GM12874 (cell line): ENCODE results near the gene CEBPG.

Source experiments
- TF ChIP-seq, protein P1 (sequence below): IDR thresholded peaks from 2 replicates; pipeline ENCODE4 v1.5.1; 2011; ENCODE audit warnings: low read depth, mild to moderate bottlenecking, control low read depth, low read length, moderate library complexity; ENCODE audit not compliant: insufficient read depth

Gene CEBPG

DNA sequence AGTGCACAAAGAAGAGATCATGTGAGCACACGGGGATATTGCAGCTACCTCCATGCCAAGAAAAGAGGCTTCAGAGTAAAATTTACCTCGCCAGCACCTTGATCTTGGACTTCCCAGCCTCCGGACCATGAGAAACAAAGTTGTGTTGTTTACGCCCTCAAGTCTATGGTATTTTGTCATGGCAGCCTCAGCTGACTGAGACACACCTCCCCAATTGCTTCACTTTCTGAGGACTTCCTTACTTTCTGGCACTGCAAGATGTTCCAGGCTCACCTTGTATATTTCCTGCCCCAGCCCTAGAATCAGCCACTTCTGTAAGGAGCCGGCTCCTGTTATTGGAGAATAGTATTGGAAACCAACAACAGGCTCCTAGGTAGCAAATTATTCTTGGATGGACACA lies 6.6 kb upstream of the CEBPG start:
- TF ChIP-seq, protein P1, sequence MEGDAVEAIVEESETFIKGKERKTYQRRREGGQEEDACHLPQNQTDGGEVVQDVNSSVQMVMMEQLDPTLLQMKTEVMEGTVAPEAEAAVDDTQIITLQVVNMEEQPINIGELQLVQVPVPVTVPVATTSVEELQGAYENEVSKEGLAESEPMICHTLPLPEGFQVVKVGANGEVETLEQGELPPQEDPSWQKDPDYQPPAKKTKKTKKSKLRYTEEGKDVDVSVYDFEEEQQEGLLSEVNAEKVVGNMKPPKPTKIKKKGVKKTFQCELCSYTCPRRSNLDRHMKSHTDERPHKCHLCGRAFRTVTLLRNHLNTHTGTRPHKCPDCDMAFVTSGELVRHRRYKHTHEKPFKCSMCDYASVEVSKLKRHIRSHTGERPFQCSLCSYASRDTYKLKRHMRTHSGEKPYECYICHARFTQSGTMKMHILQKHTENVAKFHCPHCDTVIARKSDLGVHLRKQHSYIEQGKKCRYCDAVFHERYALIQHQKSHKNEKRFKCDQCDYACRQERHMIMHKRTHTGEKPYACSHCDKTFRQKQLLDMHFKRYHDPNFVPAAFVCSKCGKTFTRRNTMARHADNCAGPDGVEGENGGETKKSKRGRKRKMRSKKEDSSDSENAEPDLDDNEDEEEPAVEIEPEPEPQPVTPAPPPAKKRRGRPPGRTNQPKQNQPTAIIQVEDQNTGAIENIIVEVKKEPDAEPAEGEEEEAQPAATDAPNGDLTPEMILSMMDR: no peak

DNA sequence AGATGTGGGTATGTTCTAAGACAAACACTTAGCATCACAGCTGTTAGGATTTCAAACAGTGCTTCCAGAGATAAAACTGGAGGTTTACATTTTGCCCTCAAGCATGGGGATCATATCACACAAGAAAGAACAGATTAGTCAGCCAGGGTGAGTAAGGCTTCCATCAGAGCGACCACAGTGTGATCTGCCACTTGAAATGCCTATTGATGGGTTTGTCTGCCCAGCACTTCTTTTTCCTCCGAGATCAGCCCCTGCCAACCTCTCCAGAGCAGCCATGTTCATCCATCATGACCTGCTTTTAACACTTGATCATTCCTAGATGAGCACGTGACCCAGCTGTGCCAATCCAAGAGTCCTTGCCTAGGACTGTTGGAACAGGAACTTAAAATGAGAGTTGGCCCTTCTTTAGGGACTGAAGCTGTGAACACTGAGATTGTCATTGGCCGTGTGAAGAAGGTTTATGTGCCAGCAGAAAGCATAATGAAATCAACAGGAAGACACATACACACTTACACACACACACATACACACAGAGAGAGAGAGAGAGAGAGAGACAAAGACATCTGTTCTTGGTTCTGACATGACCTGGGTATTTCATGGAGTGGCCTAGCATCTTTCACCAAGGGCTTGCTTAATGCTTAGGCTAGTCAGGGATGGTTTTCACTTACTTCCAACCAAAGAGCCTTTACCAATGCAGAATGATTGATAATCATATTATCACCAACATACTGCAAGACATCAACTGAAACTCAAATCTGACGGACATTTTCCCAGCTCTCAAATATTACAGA lies 5.2 kb upstream of the CEBPG start:
- TF ChIP-seq, protein P1: no peak

DNA sequence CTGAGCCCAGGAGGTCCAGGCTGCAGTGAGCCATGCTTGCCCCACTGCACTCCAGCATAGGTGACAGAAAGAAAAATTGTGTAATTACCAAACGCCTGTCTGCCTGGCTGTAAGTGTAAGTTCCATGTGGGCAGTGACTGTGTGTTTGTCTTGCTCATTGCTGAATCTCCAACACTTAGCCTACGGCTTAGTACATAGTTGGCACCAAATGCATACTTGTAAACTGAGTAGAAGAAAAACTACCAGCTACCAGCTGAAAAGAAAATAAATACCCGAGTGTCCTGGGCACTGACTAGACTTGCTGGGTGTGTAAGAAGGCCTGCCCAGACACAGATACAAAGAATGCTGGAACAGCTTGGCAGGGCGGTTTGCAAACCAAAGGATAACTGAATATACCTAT lies 2.7 kb upstream of the CEBPG start:
- TF ChIP-seq, protein P1: no peak

DNA sequence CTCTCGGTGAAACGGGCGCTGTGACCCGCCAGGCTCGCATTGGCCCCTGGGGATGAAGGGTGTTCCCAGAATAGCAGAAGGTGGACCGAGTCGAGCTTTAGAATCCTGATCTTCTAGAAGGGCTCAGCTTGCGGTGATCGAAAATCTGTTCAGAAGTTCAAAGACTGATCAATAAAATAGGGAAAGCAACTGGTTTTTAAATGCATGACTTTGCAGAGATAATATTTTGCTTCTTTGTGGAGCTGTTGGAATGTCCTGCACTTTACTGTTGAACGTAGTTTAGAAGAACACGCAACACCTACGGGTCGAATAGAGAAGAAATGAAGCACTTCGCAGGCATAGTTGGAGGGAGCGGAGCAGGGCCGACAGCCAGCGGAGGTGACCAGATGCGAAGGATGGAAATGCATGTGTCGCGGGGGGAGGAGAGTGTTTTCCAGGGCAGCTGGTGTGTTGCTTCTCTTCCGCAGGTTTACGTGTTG lies 766 bp downstream of the CEBPG start:
- TF ChIP-seq, protein P1: peak; percentile 27; the same call in 1 of the 2 replicates

DNA sequence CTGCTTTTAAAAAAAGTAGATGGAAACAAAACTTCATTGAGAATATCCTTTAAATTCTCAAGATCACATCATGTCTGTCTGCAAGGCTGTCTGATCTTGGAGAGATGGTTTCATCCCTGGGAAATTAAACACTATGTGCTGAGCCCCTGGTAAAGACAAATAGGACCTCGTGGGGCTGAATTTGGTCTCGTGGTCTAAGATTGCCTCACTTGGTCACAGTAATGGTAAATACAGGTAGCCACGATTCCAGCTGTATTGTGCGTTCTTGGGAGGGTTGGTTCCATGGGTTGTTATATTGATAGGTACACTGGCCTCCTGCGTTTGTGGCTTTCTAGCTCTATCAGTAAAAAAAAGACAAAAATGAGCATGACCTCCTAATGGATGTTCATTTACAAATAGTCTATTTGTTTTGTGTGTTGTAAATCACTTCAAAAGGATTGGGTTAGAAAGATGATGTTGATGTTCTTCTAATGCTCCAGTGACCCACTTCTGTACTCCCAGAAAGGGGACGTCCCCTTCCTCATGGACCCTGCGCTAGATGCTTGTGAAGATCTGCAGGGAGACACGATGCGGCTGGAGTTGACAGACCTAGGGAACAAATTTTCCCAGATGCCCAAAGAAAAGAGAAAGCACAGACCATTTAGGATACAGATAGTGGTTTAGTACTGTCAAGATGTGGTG lies 1.8 kb downstream of the CEBPG start:
- TF ChIP-seq, protein P1: no peak

DNA sequence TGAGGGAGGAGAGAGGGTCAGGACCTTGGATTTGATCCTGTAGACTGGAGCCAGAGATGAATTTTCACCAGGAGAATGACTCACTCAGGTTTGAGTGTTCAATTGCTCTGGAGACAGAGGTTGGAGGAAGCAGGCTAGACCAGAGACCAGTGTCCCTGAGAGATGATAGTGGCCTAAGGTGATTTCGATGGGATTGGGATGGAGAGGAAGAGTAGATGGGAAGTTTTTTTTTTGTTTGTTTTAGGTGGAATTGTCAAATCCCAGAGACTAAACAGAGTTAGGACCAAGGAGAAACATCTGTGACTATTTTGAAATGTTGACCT lies 2.3 kb downstream of the CEBPG start:
- TF ChIP-seq, protein P1: no peak

DNA sequence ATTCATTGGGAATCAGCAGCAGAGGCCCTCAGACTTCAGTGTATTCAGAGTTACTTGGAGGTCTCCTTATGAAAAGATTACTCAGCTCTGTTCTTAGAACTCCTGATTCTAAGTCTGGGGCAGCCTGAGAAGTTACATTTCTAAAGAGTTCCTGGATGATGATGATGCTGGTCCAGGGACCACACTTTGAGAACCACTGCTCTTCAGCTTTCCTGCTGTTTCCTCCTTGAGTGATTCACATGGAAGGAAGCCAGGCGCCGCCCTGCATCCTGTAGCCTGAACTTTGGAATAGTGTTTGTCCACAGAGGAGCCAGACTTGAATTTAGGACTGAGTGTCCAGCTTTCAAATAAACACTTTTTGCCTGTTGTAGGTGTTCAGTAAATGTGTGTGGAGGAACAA lies 2.9 kb downstream of the CEBPG start:
- TF ChIP-seq, protein P1: no peak
